Measurements from ENCODE around the gene ZNF366. TPM values are rescaled to one million over a fixed set of nuclear protein-coding genes. Genes with fewer than 3 reads are reported as not detected.

The ZNF366 gene
- total RNA-seq, 1 experiment from 2014 or later: 1.4 TPM

DNA sequence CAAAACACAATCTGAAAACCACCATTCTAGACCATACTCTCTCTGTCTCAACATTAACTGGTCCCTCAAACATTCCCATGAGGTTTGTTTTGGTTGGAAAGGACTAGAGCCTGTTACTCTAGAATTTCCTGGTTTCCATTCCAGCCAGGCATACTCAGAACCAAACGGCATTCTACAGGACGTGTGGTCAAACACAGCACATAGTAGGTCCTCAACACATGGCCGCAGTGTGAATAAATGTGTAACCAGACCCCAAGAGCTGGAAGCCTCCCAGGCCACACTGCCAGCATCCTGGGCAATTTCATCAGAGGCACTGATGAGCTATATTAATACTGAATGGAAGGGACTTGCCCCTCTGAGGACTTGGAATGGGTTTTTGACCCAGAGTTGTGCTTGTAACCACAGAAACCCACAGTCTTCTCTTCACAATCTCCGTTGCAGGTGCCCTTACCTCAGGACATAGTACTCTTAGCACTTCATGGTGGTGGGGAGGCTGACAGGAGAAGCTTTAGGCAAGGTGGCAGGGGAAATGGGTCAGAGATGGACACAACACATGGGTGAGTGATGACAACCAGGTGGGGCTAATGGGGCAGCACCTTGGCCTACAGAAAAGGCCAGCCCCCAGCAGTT lies 66.0 kb downstream of the ZNF366 start:
- DNase-seq (ENCODE audit: low read depth): peak; percentile 48

DNA sequence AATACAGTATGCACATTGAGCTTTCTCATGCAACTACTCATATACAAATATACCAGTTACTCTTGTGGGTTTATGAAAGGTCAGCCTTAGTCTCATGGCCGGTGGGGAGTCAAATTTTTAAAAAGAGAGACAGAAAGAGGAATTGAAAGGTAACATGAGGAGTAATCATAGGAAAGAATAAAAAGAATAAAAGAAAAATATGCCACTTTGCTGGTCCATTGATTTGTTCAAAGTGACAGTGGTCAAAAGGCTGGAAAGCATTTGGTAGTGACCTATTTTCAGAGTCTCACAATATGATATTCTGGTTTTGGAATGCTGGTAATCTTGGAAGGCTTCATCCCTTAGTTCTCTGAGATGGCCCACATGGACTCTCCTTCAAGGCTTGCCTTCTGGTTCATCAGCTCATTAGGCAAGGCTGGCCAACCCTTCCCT lies 67.0 kb downstream of the ZNF366 start:
- DNase-seq (ENCODE audit: low read depth): no peak

DNA sequence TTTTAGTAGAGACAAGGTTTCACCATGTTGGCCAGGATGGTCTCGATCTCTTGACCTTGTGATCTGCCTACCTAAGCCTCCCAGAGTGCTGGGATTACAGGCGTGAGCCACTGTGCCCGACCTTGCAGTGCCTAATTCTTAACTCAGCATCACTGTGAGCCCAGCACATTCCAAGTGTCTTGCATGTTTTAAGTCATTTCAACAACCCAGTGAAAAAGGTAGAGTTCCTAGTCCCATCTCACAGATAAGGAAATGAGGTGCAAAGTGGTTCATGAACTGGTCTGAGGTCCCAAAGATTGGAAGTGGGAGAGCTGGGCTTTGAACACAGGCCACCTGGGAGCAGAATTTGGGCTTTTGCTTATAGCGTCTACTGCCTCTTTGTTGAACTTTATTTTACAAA lies 68.0 kb downstream of the ZNF366 start:
- no peak for DNase-seq (ENCODE audit: low read depth)

DNA sequence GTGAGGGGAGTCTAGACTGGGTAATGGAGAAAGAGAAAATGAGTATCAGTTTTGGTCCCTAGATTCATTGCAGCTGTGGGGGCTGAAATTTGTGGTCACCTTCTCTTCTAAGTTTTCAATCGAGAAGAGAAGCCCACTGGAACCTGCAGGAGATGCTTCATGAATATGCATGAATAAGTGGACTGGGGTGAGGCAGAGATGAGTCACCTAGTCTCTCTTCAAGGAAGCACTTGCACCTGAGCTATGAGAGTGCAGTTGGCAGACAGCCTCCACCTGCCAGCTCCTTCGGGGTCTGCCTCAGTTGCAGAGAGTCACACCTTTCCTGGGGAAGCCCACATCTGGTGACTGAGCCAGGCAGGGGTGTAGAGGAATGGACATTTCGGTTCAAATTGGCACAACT lies 69.1 kb downstream of the ZNF366 start:
- DNase-seq (ENCODE audit: low read depth): peak; percentile 63

DNA sequence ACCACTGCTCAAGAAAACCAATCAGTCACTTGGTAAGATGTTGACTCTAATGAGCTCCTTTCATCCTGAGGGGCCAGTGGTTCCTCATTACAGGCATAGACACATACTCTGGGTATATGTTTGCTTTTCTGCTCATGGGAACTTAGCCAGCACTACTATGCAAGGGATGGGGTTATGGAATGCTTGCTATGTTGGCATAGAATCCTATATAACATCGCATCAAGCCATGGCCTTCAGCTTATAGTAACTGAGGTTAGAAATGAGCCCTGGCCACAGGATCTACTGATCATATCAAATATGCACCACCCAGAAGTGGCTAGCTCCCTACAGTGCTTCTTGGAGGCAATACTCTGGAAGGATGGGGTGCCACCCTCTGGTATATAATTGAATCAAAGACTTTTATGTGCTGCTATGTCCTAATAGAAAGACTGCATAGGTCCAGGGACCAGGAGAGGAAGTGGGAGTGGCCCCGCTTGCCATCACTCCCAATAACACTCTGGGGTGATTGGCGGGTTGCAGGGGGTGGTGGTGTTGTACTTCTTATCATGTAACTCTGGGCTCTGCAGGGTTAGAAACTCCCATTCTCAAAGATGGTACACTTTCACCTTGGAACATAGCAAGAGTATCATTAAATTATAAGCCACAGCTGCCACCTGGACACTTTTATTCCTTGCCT lies 70.3 kb downstream of the ZNF366 start:
- DNase-seq (ENCODE audit: low read depth): no peak

DNA sequence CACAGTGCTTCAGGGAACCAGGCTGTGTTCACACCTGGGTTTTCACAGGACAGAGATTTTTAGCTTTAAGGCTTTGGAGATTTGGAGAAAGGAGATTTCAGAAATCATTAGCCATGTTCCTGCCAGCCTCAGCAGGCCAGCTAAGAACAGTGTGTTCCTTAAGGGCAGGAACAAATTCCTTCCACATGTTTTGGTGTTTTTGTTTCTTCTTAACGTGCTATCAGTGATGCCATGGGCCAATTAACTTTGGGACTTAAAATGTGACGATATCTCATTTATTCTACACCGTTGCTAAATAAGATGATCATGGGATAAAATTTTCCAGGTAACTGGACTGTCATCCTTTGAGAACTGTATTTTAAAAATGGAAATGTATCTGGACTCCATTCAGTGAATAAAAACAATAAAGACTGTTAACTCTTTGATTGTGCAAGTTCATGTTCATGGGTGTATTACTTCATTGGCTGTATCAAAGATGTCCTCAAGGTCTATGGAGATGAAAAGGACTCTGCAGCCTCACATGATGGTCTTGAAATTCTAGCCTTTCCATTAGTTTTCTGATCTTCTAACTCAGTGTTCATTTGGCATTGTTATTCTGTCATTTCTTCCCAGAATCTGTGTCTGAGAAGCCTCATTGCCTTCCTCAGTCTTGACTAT lies 72.3 kb downstream of the ZNF366 start:
- no peak for DNase-seq (ENCODE audit: low read depth)

DNA sequence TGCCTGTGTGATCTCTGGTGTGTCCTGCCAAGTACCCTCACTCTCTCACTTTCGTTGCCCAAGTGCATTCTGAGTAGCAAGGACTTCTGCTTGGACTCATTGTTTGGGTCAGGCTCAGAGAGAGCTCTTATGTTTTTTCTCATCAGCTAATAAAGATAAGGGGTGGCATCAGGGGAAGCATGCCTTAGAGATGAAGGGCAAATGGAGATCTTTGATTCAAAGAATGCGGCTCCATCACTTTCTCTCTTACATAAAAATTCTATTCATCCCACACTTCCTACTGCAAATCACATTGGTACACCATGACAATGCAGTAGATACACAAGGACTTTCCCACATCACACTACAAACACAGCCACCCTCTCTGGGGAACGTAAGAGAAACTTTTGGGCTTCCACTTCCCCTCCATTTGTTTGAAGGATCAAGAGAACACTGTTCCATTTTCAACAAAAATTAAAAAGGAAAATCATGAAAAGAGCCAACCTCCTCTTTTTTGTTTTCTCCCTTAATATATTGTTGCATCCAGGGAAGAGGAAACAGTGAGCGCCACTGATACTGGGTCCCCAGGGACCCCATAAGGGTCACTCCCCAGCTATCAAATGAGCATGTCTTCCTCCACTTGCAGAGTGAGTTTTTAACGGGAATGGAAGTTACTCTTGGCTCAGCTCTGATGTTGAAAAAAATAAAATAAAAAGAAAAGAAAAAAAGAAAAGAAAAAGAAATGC lies 73.0 kb downstream of the ZNF366 start:
- DNase-seq (ENCODE audit: low read depth): no peak

DNA sequence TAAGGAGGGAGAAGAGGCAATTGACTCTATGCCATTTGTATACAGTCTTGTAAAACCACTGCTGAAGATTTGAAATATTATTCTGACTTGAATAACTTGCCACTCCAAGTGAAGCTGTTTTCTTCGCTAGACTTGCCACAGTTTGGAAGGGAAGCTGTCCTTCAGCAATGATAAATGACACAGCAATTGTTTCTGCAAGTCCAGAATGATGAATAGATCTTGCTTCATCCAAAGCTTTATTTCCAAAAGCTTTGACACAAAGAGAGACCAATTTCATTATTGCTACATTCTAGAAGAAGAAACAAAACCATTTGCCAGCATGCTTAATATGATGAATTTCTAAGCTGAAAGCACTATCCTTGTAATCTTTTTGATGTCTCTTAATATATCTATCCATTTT lies 73.7 kb downstream of the ZNF366 start:
- no peak for DNase-seq (ENCODE audit: low read depth)

DNA sequence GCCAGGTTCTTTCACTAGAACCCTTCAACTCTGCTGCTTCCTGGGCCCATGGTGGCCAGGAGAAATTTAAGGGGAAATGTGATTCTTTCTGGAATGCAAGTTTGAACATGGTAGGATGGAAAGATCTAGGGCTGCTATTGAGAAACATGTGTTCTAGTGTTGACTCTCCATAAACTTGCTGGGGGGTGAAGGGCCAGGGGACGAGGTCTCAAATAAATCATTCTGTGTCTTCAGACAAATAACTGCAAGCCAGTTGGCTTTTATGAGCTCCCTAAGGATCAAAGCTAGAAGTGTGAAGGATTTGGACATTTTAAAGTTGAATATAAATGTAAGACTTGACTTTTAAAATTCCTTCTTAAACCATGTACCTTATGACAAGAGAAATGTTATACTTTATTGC lies 78.5 kb downstream of the ZNF366 start:
- DNase-seq (ENCODE audit: low read depth): no peak

DNA sequence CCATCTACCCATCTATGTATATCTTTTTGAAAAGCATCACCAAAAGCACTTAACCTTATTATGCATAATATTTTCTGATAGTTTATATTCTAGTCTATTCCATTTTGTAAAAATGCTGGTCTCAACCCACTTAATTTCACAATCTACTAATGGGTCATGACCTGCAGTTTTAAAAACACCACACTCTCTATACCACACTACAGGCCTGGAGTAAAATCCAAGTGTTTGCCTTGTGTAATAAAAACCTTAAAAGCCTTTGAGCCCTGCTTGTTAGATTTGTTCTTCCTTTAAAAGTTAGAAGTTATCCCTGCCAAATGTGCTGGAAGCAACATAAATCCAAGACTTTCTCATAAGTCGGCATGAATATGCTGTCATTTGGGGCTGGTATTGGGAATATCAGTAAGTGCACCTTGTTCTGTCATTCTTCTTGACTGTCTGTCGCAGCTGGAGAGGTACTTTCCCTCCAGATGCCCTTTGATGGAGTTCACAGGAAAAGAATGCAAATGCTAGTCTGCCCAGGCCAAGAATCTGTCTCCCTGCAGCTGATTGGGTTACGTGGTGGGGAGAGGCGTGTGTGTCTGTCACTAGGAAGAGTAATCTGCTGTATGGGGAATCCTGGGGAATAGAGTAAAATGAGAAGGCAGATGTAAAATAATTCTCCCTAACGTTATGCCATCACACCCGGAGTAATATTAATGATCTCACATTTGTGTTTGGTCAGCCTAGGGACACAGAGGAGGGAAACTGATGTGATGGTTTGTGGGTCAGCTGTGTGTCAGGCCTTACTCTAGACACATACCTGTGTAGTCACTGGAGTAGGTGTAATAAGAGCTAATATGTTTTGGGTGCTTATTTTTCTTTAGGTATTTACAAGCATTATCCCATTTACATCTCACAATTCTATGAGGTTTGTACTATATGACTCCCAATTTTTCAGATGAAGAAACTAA lies 79.4 kb downstream of the ZNF366 start:
- DNase-seq (ENCODE audit: low read depth): peak; percentile 57

DNA sequence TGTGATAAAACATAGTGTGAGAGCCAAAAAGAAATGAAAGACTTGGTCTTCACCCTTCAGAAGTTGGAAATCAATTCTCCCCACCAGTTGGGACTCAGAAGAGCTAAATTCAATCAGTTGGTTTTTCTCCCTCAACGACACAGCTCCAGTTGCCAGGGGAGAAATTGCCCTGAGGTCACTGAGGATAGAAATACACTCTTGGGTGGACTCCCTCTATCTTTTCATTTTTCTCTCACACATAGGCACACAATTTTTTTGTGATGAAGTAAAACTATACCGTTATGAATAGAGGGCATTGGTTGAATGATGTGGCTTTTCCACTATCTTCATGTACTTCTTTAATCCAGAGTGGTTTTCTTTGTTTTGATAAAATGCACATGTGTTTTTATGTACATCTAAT lies 80.2 kb downstream of the ZNF366 start:
- no peak for DNase-seq (ENCODE audit: low read depth)

DNA sequence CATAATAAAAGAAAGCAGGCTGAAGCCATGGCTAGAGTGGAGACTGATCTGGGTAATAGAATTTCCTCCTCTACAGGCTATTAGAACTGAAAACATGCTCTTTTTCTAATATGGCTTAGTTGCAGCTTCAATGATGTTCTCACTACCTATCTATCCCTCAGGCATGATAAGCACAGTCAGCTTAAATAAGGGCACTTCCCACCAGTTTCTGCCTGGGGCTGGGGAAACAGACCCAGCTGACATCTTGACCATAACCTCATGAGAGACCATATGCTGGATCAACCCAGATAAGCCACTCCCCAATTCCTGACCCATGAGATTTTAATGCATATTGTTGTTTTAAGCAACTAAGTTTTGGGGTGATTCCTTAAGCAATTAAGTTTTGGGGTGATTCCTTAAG lies 81.2 kb downstream of the ZNF366 start:
- DNase-seq (ENCODE audit: low read depth): no peak

DNA sequence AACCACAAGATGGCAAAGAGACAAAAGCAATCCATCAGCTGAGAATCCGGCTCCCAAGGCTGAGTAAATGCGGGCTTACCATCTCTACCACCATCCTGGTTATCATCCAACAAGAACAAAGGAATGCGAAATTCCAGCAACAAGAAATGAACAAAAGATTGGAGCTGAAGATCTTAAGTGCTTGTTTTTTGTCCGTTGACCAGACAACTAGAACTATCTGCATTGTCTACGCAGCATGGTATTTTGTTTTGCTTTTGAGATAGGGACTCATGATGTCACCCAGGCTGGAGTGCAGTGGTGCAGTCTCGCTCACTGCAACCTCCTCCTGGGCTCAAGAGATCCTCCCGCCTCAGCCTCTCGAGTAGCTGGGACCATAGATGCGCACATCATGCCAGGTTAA lies 88.9 kb downstream of the ZNF366 start:
- DNase-seq (ENCODE audit: low read depth): no peak

DNA sequence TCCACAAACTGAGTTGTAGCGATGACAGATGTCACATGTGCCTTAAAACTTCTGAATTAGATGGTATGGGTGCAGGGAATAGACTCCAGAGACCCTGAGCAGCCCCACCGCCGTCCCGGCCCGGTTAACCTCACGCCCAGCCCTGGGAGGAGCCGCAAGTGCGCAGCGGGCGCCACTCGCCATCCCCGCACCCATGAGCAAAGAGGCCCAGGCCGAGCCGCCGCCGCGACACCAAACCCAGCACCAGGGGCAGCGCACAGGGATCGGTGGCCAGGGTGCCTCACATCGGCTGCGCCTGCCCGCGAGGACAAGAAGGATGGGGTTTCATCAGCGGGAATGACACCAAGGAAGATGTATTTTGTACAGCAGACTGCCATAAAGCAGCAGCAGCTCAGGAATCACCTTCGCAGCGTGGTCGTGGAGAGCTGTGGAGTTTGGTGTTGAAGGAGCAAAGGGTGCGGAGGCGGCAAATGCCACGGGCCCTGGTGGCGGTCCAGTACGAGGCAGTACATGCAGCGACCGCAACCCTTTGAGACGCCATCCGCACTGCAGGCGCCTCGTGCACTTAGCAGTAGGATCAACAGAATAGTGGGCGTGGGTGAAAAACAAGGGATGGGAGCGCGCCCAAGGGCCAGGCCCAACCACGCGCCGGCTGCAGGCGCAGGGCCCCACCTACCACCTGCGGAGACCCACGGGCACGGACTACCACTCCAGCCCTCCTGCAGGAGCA lies 89.7 kb downstream of the ZNF366 start:
- no peak for DNase-seq (ENCODE audit: low read depth)

DNA sequence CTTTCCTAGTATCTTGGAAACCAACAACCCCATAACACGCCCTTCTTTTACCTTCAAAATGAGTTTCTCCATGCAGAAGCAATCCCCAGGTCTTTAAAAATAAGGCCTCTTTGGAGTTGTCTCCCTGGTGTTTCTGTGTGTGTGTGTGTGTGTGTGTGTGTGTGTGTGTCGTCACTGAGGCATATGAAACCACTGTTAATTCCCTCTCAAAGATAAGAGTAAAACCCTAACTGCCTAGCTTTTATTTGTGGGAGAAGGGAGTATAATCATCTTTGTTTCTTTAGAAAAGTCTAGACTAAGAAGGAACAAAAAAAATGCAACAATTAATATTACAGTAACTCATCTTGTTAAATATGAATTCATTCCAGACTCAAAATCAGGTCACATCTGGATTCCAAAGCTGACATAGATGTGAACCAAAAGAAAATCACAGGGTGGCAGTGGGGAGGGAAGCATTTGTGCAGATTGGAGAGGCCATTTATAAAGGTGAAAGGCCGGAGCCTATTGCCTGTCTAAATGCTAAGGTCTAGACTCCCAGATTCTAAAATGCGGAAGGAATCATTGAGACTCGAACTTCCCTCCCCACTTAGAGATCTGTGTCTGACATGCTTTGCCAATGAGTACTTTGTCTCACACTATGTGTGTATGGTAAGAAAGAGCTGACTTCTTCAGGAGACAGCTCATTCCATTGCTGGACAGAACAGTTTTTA lies 91.4 kb downstream of the ZNF366 start:
- no peak for DNase-seq (ENCODE audit: low read depth)

DNA sequence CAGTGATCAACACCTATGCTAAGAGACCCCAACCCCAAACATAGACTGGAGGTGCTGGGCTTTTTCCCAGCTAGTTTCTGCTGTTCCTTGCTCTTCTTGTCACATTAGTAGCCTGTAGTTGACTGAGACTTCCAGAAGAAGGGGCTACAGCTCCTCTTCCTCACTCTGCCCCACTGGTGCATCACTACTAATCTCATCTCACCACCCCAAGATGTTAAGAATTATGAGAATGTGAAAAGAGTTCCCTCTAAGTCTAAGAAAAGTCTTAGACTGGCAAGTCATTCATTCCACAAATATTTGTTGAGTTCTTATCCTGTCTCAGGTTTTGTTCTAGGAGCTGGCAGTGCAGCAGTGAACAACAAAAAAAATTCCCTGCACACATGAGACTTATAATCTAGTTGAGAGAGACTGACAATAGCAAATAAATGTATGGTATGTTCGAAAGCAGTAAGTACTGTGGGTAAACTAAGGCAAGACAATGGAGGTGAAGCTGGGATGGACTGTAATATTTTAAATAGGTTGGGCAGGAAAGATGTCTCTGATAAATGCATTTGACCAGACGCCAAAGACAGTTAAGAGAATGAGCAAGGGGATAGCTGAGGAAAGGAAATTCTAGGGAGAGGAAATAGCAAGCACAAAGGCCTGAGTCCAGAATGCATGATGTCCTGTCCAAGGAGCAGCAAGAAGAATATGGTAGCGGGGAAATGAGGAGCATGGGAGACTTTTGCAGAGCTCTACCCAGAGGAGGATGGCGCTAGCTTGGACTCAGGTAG lies 94.7 kb downstream of the ZNF366 start:
- DNase-seq (ENCODE audit: low read depth): peak; percentile 70

DNA sequence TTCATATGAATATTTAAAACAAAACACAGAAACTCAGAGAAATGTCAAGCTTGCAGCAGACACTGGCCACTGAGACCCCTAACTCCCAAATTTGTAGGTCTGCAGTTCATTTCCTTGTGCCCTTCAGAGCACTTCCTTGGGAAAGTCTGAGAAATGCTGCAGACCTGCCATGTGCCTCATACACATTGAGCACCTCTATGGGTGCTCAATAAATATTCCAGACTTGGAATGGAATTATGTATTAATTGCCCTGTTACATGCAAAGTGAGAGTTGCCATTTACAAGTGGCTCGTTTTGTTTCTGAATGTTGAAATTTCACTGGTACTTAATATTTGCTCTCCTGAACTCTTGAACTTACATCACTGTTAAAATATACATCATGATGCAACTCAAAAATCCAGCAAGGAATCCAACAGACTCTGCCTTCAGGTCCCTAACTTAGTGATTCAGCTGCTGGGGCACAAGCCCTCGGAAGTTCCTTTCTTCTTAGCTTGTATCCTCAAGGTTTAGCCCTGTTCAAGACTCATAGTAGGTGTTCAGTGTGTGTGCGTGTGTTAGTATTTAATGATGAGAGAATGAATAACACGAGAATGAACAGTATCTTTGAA lies 96.4 kb downstream of the ZNF366 start:
- DNase-seq (ENCODE audit: low read depth): no peak

DNA sequence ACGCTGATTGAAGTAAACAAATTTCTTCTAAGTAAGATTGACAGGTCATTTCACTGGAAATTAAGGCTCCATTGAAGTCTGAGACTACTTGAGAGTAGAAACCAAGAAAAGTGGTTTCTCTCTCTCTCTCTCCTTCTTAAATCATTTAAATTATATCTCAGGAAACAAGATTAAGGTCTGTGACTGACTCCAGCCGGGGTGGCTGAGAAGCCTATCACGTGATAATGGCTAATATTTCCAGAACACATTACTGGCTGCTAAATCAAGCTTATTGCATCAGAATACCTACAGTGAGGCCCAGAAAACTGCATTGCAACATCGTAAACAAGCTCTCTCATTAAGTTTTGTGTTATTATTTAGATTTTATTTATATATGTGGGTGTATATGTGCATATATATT lies 98.6 kb downstream of the ZNF366 start:
- DNase-seq (ENCODE audit: low read depth): no peak

DNA sequence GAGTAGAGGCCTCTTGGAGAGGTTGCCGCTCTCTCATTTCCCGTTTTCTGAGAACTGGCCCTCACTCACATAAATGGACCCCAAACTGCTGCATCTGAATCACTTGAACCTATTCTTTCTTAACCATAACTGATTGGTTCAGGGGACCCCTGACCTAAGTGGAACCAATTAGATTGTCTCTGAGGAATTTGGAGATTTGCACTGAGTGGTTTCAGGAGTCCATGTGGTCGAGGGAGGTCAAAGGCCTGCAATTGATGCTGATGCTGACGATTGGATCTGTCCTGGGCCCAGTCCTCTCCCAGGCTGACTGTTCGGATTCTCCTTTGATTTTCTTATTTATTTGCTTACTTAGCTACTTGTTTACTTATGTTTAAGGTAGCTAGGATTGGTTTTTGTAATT lies 99.1 kb downstream of the ZNF366 start:
- DNase-seq (ENCODE audit: low read depth): no peak

Data from M059J (cell line).